HG03095 (cell line): ENCODE measurements around the gene LGALS3.
A peak's percentile ranks its signal among the peaks of the same experiment; 100 is the strongest.
"Not testable (repeated sequence)": the region's sequence is repeated elsewhere in the genome, so short reads cannot be mapped to it uniquely, and the experiment has no call there.

Experiments
- ATAC-seq: cut with Tn5 transposase; IDR thresholded peaks from one replicate; pipeline ENCODE4 v1.9.1; 2021; ENCODE audit warnings: moderate library complexity; ENCODE audit not compliant: unreplicated experiment

LGALS3 gene

GRCh38 chr14:55129086-55129427, at the start of gene LGALS3:
Gene LGALS3 (plus strand): TSS chr14:55129252. CDS start chr14:55137374, 8,122 bp downstream.
- peak; percentile 51 for ATAC-seq

- not testable (repeated sequence) for ATAC-seq
Observed at GRCh38 chr14:55079961-55080360, 49.1 kb upstream of the LGALS3 start.

- no peak for ATAC-seq
Observed at GRCh38 chr14:55084401-55085059, 44.5 kb upstream of the LGALS3 start.

GRCh38 chr14:55085060-55085660, 43.9 kb upstream of the LGALS3 start:
- no peak for ATAC-seq

GRCh38 chr14:55086938-55087337, 42.1 kb upstream of the LGALS3 start:
- ATAC-seq, result no peak

- ATAC-seq, result no peak
Observed at GRCh38 chr14:55088356-55088755, 40.7 kb upstream of the LGALS3 start.

- no peak for ATAC-seq
Observed at GRCh38 chr14:55092341-55092740, 36.7 kb upstream of the LGALS3 start.

- ATAC-seq, result no peak
Observed at GRCh38 chr14:55094292-55095157, 34.5 kb upstream of the LGALS3 start.

GRCh38 chr14:55097881-55098560, 31.0 kb upstream of the LGALS3 start:
- peak; percentile 55 for ATAC-seq

GRCh38 chr14:55098561-55098898, 30.5 kb upstream of the LGALS3 start:
- ATAC-seq, result no peak

- ATAC-seq, result no peak
Observed at GRCh38 chr14:55099756-55100155, 29.3 kb upstream of the LGALS3 start.

- no peak for ATAC-seq
Observed at GRCh38 chr14:55101698-55102097, 27.4 kb upstream of the LGALS3 start.

- peak; percentile 51 for ATAC-seq
Observed at GRCh38 chr14:55102141-55102621, 26.9 kb upstream of the LGALS3 start.

- peak; percentile 36 for ATAC-seq
Observed at GRCh38 chr14:55103005-55103640, 25.9 kb upstream of the LGALS3 start.

GRCh38 chr14:55103971-55104954, 24.8 kb upstream of the LGALS3 start:
- ATAC-seq, result no peak

- ATAC-seq, result no peak
Observed at GRCh38 chr14:55105991-55106390, 23.1 kb upstream of the LGALS3 start.

GRCh38 chr14:55107766-55108554, 21.1 kb upstream of the LGALS3 start:
- ATAC-seq, result no peak

- no peak for ATAC-seq
Observed at GRCh38 chr14:55109836-55110235, 19.2 kb upstream of the LGALS3 start.
